Endodermal cell (in vitro differentiated cells): Measurements from ENCODE around the gene TECTA. TPM values are rescaled to one million over a fixed set of nuclear protein-coding genes. Genes with fewer than 3 reads are reported as not detected.

Experiments
- DNase-seq: peaks from one replicate; pipeline ENCODE4 v3.0.0-alpha.2; 2017
- H3K27ac ChIP-seq: 2 replicates; pipeline ENCODE4 v1.5.1; 2013; ENCODE audit warnings: mild to moderate bottlenecking, low read depth, low read length, moderate library complexity
- H3K27me3 ChIP-seq: 2 replicates; pipeline ENCODE4 v1.6.1; 2013; ENCODE audit warnings: mild to moderate bottlenecking, low read length, moderate library complexity; ENCODE audit not compliant: insufficient read depth, control insufficient read depth, poor library complexity, severe bottlenecking
- H3K36me3 ChIP-seq: 2 replicates; pipeline ENCODE4 v1.7.0; 2013; ENCODE audit warnings: mild to moderate bottlenecking, low read length, moderate library complexity; ENCODE audit not compliant: control insufficient read depth, insufficient read depth
- H3K4me1 ChIP-seq: one replicate; pipeline ENCODE4 v1.7.0; 2013; ENCODE audit warnings: low read length; ENCODE audit not compliant: control insufficient read depth, insufficient read depth
- H3K4me3 ChIP-seq: 2 replicates; pipeline ENCODE4 v1.5.1; 2013; ENCODE audit warnings: mild to moderate bottlenecking, low read length, moderate library complexity
- H3K9ac ChIP-seq: 2 replicates; pipeline ENCODE4 v1.6.1; 2013; ENCODE audit warnings: mild to moderate bottlenecking, low read length, moderate library complexity; ENCODE audit not compliant: poor library complexity, severe bottlenecking; ENCODE audit errors: extremely low read depth
- H3K9me3 ChIP-seq: 2 replicates; pipeline ENCODE4 v1.6.1; 2013; ENCODE audit warnings: mild to moderate bottlenecking, low read length, moderate library complexity; ENCODE audit not compliant: control insufficient read depth
- H3K27ac Mint-ChIP-seq: 2 replicates; pipeline ENCODE4 v1.8.0; 2020; ENCODE audit warnings: mixed read lengths
- H3K27me3 Mint-ChIP-seq: 2 replicates; pipeline ENCODE4 v1.8.0; 2021; ENCODE audit warnings: mild to moderate bottlenecking, mixed read lengths; ENCODE audit not compliant: insufficient read depth
- H3K36me3 Mint-ChIP-seq: 2 replicates; pipeline ENCODE4 v1.8.0; 2020; ENCODE audit warnings: low read depth, mixed read lengths
- H3K4me1 Mint-ChIP-seq: 2 replicates; pipeline ENCODE4 v1.8.0; 2020; ENCODE audit warnings: mixed read lengths
- H3K4me3 Mint-ChIP-seq: 2 replicates; pipeline ENCODE4 v1.8.0; 2020; ENCODE audit warnings: mild to moderate bottlenecking, moderate library complexity, mixed read lengths
- H3K9me3 Mint-ChIP-seq: 2 replicates; pipeline ENCODE4 v1.8.0; 2020; ENCODE audit warnings: mild to moderate bottlenecking, mixed read lengths
- CTCF ChIP-seq: fragments of 200-600 bp; sonication (generic); conservative IDR thresholded peaks from 2 replicates; pipeline ENCODE4 v1.5.0; 2021; ENCODE audit warnings: antibody characterized with exemption, mild to moderate bottlenecking
- WGBS, 2 experiments: methylation state at CpG; one replicate each; pipeline versions ENCODE4 v1.1.5 to v1.1.7; 2013; ENCODE audit warnings: missing lambda C conversion rate in 2 of 2, mixed read lengths in 1 of 2; ENCODE audit not compliant: insufficient coverage in 1 of 2, insufficient read length in 1 of 2; 5-methylcytosine and 5-hydroxymethylcytosine counted together
- total RNA-seq, 2 donors: library from RNA; stranded (reverse); fragmentation: NEBNext Ultra II Directional in 1 of 2; extraction: Animal tissue kit (Norgen Biotek cat#: 25700) in 1 of 2; gene quantifications; 2 replicates in 1 of 2; 3 replicates in 1 of 2; pipeline ENCODE4 v1.2.1, GENCODE V29; 2021

Gene TECTA
- total RNA-seq, 2 donors from 2014 or later = 1.4 to 2.2 TPM

GRCh38 chr11:121105063-121105480 is 4.0 kb downstream of the TECTA start:
- Histone ChIP-seq H3K36me3 (no peaks in the 10 kb centered on the region), H3K27ac (no peak overlapping the region), H3K27me3 (no peaks in the 10 kb centered on the region), H3K4me1 (no peaks in the 10 kb centered on the region), H3K9me3 (no peaks in the 10 kb centered on the region), H3K4me3 (no peak overlapping the region), H3K9ac (no peak overlapping the region)
- Mint-ChIP-seq H3K27me3 (no peaks in the 10 kb centered on the region), H3K4me1 (peaks cover 8% of the 10 kb centered on the region), H3K4me3 (no peak overlapping the region), H3K27ac (no peak overlapping the region), H3K9me3 (no peaks in the 10 kb centered on the region), H3K36me3 (no peaks in the 10 kb centered on the region)
- no peak for TF ChIP-seq CTCF
- 91% methylated on average over 4 of the region's 4 CpGs for WGBS, 2 experiments
- DNase-seq = no peak

- Histone ChIP-seq H3K27me3 (no peaks in the 10 kb centered on the region), H3K4me1 (no peaks in the 10 kb centered on the region), H3K9ac (no peak overlapping the region), H3K4me3 (no peak overlapping the region), H3K27ac (no peak overlapping the region), H3K9me3 (no peaks in the 10 kb centered on the region), H3K36me3 (no peaks in the 10 kb centered on the region)
- Mint-ChIP-seq H3K36me3 (no peaks in the 10 kb centered on the region), H3K9me3 (no peaks in the 10 kb centered on the region), H3K27ac (no peak overlapping the region), H3K4me1 (peaks cover 5% of the 10 kb centered on the region), H3K27me3 (no peaks in the 10 kb centered on the region), H3K4me3 (no peak overlapping the region)
- DNase-seq = no peak
- TF ChIP-seq CTCF = no peak
- WGBS, 2 experiments = 90 to 92% methylated on average over 4 to 6 of the region's 6 CpGs
These were observed 4.6 kb downstream of the TECTA start for GRCh38 chr11:121105481-121106195.

GRCh38 chr11:121106812-121107211 is 5.8 kb downstream of the TECTA start:
- Histone ChIP-seq H3K9ac (no peak overlapping the region), H3K4me1 (no peaks in the 10 kb centered on the region), H3K4me3 (no peak overlapping the region), H3K27me3 (no peaks in the 10 kb centered on the region), H3K36me3 (no peaks in the 10 kb centered on the region), H3K9me3 (no peaks in the 10 kb centered on the region), H3K27ac (no peak overlapping the region)
- no peak for TF ChIP-seq CTCF
- Mint-ChIP-seq H3K36me3 (no peaks in the 10 kb centered on the region), H3K9me3 (no peaks in the 10 kb centered on the region), H3K27ac (no peak overlapping the region), H3K4me1 (peaks cover 2% of the 10 kb centered on the region), H3K27me3 (no peaks in the 10 kb centered on the region), H3K4me3 (no peak overlapping the region)
- WGBS, 2 experiments = 61 to 75% methylated on average over 3 to 5 of the region's 5 CpGs
- DNase-seq = no peak
